Fibroblast of lung (primary cell): ENCODE measurements around the gene NCK2.

Source experiments
- EZH2 ChIP-seq: IDR thresholded peaks from 2 replicates; pipeline ENCODE4 v1.5.1; 2012; ENCODE audit warnings: low read length, control low read depth, mild to moderate bottlenecking; ENCODE audit errors: missing control alignments
- TF ChIP-seq, protein P1 (sequence below), 2 donors: IDR thresholded peaks in 1 of 2; conservative IDR thresholded peaks in 1 of 2; 1 replicate in 1 of 2; 2 replicates in 1 of 2; pipeline ENCODE4 v1.5.1; 2011 to 2012; ENCODE audit warnings: low read length in 2 of 2, control low read depth in 1 of 2, inconsistent platforms in 1 of 2, low read depth in 1 of 2, mild to moderate bottlenecking in 1 of 2

GRCh38 chr2:105764059-105764458 lies 19.3 kb downstream of the NCK2 start:
- TF ChIP-seq, protein P1, sequence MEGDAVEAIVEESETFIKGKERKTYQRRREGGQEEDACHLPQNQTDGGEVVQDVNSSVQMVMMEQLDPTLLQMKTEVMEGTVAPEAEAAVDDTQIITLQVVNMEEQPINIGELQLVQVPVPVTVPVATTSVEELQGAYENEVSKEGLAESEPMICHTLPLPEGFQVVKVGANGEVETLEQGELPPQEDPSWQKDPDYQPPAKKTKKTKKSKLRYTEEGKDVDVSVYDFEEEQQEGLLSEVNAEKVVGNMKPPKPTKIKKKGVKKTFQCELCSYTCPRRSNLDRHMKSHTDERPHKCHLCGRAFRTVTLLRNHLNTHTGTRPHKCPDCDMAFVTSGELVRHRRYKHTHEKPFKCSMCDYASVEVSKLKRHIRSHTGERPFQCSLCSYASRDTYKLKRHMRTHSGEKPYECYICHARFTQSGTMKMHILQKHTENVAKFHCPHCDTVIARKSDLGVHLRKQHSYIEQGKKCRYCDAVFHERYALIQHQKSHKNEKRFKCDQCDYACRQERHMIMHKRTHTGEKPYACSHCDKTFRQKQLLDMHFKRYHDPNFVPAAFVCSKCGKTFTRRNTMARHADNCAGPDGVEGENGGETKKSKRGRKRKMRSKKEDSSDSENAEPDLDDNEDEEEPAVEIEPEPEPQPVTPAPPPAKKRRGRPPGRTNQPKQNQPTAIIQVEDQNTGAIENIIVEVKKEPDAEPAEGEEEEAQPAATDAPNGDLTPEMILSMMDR (conservative IDR thresholded peaks at IDR 0.05 in 1 of 2, IDR thresholded peaks at IDR 0.05 in 1 of 2; ENCODE audit: low read depth in 1 of 2, low read length in 2 of 2): no peak
- no peak for TF ChIP-seq EZH2
